Activated CD4-positive, alpha-beta T cell treated with anti-CD3 and anti-CD28 coated beads, Interleukin-2, Interleukin-4, amounts not matched to agents 100 ng/mL and 50 ng/mL, durations not matched to agents 16 hours and 8 hours (primary cell): ENCODE results near the gene PTPN12.

Experiments
- DNase-seq: peaks from one replicate; pipeline ENCODE4 v3.0.0-alpha.2; 2020; ENCODE audit warnings: low spot score

PTPN12 gene

GRCh38 chr7:77665161-77665560, 128.1 kb downstream of the PTPN12 start:
- no peak for DNase-seq

DNA sequence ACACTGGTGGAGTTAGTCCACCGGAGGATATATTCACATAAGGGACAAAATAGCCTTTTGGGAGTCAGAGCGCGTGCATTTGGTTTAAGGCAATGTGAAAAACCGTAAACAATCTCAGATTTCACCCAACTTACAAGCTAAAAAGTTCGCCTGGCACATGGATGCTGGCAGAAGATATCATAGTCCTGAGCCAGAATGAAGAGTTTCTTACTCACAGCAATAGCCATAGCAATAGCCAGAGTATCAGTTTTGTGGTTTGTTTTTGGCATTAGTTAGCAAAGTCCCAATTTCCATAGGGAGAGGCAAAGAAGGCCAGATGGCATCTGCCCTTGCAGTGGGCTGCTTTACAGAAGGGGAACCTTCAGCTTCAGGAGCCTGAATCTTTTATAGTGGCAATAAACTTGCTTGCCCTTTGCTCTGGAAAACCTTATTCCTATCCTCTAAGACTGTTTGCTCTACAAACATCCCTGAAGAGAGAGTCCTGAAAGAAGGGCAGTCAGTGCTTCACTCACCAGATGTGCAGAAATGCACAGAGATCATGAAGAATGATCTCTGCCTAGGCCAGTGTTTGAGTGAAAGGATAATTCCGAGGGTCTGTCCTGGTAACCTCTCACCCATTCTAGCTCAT, 130.5 kb downstream of the PTPN12 start:
- no peak for DNase-seq

DNA sequence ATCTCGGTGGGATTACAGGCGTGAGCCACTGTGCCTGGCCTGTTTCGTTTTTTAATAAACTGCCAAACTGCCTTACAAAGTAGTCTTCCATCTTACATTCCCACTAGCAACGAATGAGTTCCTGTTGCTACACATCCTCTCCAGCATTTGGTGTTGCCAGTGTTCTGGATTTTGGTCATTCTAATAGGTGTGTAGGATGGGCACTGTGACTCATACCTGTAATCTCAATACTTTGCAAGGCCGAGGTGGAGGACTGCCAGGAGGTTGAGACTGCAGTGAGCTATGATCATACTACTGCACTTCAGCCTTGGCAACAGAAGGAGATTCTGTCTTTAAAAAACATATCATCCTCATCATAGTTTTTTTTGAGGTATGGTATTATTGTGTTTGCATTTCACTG, 137.8 kb downstream of the PTPN12 start:
- DNase-seq = peak; percentile 41

- no peak for DNase-seq
Observed at GRCh38 chr7:77679608-77680007, 142.5 kb downstream of the PTPN12 start.

DNA sequence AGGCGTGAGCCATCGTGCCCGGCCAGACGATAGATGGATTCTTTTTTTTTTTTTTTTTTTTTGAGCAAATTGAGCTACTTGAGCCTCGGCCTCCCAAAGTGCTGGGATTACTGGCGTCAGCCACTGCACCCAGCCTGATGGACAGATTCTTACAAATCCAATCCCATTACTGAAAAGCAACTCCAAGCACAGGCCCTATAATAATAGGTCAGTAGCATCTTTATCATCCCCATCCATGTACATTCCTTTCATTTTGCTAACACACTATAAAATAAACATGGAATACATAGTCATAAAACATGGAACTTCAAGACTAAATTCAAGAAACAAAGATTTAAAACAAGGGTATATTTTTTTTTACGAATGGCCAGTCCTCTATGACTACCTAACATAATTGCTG, 143.2 kb downstream of the PTPN12 start:
- no peak for DNase-seq

DNA sequence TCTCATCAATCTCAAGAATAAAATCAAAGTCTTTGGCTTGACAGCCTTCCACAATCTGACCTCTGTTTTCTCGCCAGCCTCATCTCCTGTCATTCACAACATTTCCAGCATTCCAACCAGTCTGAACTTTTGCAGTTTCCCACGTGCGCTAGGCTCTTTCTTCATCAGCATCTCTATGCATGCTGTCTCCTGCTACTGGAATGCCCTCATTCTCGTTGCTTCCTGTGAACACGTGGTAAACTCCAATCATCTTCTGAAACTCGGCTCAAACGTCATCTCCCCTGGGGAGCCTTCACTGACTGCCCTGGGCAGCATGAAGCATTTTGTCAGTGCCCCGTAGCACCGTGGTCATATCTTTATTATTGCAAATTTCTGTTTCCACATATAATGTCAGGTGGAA, 146.9 kb downstream of the PTPN12 start:
- no peak for DNase-seq

- DNase-seq = no peak
Observed at GRCh38 chr7:77685233-77685632, 148.1 kb downstream of the PTPN12 start.

DNA sequence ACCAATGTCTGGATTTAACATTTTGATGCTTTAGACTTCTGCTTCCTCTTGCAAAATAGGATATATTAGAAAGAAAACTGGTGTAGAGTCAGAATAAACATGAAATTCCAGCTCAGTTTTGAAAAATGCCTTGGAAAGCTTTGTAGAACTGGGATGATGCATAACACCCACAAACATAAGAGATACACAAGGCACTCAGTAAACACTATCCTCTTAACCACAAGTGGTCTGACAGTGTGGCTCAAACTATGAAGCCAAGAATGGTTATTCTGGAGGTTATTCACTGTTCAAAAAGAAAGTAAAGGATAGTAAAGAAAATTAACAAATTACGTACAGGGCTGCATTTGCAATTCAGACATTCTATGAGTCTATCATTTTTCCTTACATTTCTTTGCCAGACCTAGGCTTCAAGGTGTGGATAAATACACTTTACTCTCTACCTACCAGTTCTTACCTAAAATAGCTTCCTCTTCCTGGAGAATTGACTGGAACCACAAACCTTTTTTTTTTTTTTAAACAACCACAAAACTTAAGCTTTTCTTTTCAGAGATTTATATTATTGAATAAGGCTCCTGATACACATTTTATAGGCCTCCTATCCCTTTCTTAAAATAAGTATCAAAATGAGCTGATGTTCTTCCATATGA, 150.1 kb downstream of the PTPN12 start:
- DNase-seq = no peak

- DNase-seq = peak; percentile 65
Observed at GRCh38 chr7:77687747-77688144, 150.7 kb downstream of the PTPN12 start.
